Stimulated activated CD4-positive, alpha-beta T cell treated with anti-CD3 and anti-CD28 coated beads, TNF-alpha, amount 100 ng/mL, for 48 hours (primary cell): ENCODE results near the gene DGKA.

Experiments used
- DNase-seq, 3 donors: peaks; one replicate each; pipeline ENCODE4 v3.0.0-alpha.2; 2020; ENCODE audit warnings: low read depth in 3 of 3

DGKA gene

DNA sequence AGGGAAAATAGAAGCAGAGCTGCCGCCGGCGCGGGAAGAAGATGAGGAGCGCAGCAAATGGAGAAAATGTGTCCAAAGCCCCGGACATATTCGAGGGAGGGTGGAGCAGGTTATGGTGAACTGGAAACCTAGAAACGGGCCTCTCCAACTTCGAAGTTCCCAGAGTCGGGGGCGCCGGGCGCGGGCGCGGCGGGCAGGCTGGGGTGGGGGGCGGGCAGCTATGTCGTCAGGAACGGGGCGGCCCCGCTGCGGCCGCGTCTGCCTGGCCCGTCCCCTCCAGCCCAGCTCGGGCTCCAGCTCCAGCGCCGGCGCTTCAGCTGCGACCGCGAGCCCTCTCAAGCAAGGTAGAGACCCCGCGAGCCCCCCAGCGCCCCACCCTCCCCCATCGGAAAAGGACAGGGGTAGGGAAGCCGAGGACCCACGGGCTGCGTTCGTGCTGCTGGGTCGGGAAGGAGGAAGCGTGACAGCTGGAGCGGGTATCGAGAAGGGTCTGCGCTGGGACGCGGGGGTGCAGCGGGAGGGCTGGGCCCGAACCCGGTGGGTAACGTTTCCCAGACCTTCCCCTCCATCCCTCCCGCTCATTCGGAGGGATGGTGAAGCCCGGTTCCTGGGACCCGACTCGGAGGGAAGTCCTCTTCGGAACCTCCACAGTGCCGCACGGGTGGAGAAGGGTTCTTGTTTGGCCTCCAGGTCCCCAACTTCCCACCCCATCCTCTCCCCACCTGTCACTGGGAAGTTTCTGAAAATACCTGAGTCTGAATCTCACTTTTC, 1.0 kb downstream of the DGKA start:
- no peak for DNase-seq

DNA sequence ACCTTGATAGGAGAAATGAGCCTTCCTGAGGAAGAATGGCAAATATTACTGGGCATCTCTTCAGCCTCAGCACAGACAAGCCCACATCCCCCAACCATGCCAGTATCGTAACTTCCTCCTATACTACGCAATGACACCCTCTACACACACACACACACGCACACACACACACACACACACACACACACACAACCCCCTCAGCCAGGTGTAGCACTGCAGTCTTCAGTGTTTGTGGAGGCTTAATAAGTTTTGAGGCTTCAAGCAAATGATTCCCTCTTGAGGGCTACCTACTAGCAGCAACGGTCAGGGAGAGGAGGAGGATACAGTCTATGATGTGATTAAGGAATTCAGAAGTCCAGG, 1.6 kb downstream of the DGKA start:
- DNase-seq: no peak

DNA sequence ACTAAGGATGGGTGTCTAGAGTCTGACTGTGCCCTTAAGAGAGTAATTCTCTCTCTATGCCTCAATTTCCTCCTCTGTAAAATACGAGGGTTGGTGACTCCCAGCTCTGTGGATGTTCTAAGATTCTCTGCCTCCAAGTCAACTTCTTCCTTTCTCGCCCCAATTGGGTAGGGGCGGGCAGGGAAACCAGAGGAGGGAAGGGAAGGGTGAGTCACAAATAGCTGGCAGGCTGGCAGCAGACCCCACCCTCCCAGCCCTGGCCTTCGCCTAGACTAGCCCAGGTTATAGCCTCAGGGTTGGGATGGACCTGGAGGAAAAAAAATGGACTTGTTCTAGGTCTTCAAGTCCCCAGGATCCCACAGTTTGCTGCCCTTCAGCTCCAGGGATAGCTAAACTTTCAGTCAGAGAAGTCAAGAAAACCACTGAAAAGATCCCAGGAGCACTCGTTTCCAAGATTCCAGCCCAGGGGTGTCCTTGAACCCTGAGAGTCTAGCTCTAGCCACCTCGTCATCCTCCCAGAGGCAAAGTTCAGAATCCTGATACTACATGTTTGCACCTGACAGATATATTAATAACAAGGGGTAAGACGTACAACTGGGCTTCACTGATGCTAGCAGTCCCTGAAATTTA, 2.3 kb downstream of the DGKA start:
- no peak for DNase-seq

DNA sequence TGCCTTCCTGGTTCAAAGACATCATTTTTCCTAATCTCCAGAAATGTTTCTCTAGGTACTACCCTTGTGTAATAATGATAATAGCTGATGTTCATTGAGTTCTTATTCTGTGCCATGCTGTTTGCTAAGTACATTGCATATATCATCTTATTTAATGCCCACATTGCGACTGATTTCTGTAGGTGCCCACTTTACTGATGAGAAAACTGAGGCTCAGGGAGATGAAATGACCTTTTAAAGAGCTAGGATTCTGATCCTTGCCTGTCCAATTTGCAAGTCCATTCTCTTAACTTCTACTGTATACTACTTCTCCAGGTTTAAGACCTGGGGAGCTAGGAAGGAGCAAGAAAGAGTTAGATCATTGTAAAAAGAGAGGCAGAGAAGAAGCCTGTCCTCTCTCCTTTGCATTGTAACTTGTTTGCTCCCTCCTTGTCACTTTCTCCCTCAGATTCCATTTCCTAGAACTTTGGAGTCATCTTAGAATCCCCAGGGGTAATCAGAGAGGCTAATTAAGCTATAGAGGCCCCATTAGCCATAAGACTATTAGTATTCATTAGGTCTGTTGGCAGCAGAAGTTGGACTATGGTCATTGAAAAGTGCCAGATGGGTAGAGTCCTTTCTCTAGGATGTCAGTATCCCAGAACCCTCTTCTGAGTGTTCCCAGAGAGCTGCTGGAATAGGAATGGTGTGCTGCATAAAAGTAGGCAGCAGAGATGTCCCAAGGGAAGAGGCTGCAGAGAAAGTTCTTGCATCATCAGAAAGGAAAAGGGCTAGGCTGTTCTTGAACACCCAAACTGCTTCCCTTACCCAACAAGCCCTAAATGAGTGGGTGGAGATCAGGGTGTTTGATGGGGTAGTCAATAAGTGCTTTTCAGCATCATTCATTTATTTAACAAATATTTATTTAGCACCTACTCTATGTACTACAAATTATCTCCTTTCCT, 3.1 kb downstream of the DGKA start:
- no peak for DNase-seq

DNA sequence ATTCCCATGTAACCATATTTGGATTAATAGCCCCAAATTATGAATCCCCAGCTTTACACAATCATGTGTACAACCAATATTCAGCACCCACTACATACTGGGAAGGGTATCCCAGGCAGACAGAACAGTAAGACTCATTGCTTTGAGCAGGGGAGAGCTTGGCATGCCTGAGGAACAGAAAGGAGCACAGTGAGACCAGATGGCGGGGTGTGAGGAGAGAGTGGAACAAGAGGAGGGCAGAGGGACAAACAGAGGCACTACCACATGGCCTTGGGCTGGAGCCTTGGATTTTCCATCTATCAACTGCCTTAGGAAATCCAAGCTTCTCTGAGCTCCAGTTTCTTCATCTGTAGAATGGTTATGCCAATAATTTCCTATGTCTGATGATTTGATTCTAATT, 3.8 kb downstream of the DGKA start:
- no peak for DNase-seq

DNA sequence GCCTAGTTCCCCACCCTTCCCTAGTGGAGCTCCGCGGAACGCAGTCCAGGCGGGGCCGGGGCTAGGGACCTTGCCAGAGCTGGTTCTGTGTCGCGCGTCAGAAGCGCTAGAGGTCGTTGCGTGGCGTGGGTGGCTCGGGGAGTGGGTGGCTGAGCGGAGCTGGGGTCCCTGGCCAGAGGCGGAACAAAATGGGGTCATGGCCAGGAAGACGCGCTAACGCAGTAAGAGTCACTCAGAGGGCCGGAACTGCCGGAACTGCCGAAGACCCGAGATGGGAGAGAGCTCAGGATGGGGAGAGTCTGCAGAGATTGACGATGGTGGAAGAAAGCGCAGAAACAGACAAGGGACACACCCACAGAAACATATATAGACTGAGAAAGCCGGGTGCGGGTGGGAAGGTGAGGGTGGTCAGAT, 4.8 kb downstream of the DGKA start:
- no peak for DNase-seq

DNA sequence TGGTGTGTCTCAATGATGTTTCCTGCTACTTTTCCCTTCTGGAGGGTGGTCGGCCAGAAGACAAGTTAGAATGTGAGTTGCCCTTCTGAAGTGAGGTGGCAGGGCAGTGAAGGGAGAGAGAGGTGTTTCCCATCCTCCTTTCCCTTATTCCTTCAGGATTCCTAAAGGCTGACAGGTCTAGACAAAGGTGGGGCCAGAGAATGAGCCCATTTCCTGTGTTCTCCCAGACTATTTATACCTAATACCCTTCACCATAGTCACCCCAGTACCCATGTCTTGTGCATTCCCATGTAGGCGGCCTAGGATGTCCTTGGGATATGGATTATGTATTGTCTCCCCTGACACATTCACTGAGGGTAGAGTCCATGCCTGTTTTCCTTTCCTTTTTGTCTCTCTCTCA, 7.0 kb downstream of the DGKA start:
- no peak for DNase-seq

DNA sequence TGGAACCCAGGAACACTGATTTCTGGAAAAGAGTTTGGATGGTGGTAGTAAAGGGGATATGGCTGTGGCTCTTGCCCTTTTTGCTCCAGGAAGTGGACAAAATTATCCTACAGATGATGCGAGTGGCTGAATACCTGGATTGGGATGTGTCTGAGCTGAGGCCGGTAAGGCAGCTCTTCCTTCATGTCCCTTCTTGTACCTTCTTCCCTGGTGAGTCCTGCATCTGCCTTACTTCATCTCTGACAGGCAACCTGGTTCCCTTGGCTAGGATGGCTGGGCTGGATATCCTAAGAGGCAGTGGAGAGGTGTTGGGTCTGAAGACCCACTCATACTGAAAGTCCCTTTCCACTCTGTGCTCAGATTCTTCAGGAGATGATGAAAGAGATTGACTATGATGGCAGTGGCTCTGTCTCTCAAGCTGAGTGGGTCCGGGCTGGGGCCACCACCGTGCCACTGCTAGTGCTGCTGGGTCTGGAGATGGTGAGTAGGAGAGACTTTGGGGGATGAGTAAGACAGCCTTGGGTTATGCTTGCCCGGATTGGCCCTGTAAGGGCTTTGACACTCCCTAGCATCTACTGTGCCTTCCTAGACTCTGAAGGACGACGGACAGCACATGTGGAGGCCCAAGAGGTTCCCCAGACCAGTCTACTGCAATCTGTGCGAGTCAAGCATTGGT, 8.0 kb downstream of the DGKA start:
- DNase-seq: peak in 1 of 3 donors; percentile 43

DNA sequence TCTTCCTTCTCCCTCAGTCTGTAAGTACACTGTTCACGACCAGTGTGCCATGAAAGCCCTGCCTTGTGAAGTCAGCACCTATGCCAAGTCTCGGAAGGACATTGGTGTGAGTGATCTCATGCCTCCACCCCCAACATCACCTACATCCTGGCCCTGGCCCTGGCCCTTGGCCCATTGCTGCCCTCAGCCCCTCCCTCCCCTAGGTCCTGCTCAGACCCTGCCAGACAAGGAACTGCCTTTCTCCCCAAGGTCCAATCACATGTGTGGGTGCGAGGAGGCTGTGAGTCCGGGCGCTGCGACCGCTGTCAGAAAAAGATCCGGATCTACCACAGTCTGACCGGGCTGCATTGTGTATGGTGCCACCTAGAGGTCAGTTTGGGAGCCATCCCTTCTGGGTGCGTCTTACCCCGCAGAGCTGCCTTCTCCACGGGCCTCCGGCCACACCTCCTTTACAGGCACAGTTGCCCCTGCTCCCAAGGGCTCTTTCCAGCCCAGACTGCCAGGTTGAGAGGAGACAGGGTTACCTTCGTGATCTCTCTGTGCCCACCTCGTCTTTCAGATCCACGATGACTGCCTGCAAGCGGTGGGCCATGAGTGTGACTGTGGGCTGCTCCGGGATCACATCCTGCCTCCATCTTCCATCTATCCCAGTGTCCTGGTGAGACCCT, 9.2 kb downstream of the DGKA start:
- peak; percentile 68 to 76 (median 71) for DNase-seq

DNA sequence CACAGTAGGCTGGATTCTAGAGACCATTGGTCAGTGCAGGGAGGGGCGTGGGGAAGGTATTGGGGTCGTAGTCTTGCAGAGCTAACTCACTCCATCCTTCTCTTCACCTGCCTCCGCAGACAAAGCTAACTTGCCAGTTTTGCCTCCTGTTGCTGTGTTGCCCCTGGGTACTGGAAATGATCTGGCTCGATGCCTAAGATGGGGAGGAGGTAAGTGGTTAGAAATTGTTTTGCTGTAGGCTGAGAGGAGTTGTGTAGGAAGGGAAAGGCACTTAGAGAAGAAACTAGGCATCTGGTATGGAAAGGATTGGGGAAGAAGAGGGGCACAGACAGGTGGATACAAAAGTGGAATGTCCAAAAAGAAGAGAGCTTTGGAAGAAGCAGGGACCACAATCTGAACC, 11.1 kb downstream of the DGKA start:
- DNase-seq: no peak

DNA sequence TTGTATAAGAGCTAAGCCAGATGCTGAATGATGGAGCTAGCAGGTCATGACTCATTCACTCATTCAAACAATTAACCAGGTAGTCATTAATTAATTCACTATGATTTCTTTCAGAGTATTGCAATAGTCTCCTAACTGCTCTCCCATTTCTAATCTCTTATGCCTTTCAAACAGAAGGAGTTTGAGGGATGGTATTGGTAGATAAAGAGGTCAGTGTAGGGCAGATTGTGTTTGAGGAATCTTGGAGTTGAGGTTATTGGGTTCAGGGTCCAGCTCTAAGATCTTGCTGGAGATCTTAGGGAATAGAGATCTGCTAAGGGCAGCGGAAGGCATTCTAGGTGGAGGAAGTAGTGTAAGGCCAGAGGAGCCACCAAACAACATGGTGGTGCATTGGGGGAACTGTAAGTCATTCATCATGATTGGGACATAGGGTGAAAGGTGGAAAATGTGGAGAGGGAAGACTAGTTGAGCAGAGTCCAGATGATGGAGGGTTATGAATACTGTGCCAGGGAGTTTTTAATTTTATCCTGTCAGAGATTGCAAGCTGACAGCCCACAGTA, 11.7 kb downstream of the DGKA start:
- no peak for DNase-seq

DNA sequence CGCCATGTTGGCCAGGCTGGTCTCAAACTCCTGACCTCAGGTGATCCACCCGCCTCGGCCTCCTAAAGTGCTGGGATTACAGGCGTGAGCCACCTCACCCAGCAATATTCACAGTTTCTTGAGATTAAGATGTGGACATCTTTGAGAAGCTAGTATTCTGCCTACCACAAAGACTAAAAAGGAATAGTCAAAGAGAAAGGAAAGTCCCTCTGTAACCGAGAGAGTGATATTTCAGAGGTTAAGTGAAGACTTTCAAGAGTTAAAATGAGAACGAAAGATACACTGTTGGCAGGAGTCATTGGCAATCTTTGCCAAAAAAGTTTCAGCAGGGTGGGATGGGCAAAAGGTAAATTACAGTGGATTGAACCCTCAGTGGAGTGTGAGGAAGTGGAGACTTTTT, 15.6 kb downstream of the DGKA start:
- DNase-seq: no peak

DNA sequence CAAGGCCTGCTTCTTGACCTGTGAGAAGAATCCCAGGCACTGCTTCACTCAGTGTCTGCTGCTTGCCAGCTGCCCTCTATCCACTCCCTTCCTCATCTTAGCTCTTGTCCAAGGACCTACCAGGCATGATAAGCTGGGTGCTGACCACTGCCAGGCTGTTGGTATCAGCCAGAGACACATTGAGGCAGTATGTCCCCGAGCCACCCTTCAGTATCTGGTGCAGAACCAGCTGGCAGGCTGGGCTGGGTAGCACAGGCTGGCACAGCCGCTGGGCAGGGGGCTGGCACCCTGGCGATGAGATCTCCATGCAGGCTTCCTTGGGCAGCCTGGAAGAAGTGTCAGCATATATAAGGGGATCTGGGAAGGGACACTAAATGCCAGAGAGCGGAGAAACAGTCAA, 24.4 kb downstream of the DGKA start:
- no peak for DNase-seq

DNA sequence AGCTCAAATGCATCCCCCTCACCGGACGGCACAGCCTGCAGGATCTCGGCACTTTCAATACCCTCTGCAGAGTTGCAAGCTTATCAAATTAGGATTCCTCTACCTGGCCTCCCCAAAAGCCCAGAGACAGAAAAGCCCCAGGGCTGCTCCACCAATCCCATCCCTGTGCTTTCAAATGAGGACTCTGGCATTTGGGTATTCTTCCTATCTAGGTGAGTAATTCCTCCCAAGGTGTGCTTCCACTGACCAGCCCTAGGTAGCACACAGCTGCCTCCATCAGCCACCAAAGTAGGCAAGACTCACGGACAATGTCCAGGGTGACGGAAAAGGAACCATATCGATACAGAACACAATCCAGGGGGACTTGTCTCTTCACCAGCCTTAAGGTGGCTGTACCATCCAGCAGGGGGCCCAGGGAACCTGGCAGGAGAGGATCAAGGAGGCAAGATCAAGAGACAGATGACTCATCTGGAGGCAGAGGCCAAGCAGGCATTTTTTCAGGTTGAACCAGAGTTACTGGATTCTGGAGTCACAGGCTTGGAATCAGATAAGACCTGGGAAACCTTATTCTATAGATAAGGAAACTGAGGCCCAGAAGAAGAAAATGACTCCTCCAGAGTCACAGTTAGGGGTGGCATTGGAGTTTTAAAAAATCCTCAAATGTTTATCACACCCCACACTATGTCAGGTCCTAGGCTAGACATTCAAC, 25.0 kb downstream of the DGKA start:
- no peak for DNase-seq

DNA sequence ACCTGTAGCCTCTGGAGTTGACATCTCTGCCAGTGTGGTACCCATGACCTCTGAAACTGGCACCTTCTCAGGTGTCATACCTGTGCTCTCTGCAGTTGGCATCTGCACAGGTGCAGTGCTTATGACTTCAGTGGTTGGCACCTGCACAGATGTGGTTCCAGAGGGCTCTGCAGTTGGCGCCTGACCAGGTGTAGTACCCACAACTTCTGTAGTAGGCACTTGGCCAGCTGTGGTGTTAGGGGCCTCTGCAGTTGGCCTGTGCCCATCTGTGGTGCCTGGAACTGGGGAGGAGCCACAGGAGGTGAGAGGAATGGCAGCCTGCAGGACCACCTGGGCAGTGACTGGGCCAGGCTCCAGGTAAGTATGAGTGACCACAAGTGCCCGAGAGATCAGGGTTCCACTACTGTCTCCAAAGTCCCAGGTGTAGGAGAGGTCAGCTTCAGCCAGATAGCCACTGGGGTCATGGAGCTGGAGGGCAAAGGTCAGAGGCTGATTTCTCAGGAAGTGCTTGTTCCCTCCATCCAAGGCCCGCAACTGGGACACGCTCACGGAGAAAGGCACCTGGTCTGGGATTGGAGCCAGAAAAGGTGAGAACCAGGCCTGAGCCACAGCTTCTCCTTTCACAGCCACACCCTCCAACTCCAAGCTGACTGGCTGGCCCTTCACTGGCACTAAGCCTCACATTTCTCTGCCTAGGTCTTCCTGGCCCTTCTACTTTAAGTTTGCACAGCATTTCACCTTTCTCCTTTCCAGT, 26.3 kb downstream of the DGKA start:
- no peak for DNase-seq

DNA sequence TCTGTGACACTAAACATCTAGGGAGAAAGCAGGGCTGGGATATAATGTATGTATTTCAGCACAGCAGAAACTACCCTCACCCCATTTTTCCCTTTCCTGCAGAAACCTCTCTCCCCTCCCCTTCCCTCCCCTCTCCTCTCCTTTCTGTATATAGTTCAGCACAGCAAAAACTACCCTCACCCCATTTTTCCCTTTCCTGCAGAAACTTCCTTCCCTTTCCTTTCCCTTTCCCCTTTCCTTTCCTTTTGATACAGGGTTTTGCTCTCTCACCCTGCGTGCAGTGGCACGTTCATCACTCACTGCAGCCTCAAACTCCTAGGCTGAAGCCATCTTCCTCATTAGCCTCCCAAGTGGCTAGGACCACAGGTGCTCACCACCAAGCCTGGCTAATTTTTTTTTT, 32.8 kb downstream of the DGKA start:
- no peak for DNase-seq

DNA sequence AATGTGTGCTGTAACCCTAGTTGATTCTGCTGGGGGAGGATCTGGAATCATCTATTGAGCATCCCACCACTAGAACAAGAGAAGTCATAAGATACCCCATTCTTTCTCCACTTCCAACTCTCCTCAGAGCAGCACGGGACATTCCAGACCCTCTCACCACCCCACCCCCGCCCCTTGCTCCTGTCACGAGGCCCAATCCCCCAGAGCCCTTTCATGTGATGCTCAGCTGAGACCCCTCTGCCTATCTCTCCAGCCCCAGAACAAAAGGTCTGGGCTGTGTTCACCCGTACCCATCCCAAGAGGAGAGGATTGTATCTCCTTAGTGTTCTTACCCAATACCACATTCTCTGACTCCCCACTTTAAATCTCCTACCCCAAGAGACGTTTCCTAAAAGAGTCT, 34.3 kb downstream of the DGKA start:
- DNase-seq: no peak

DNA sequence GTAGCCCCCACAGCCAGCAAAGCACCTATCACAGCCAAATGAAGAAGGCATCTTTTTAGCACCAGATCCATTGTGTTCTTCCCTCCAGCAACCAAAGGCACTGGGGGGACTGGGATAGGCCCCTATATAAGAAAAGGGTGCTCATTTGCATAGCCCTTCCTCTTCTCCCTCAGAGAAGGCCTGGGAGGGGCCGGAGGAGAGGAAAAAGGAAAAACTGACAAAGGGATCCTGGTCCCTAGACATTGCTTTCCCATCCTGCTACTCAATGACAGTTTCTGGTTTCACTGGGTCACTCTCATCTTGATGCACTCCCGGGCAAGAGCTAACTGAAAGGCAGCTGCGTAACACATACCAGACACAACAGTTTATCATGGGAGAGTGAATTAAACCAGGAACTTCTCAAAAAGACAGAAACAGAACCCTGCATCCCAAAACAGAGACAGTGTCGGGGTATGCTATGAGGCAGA, 35.0 kb downstream of the DGKA start, which contains the start of gene PMEL:
PMEL (minus strand) TSS at position 102 of the 467 bp plus-strand sequence; CDS start at position 71, 31 bp downstream.
- DNase-seq: no peak
